HepG2 (cell line): ENCODE data around the gene C2. TPM values are rescaled to one million over a fixed set of nuclear protein-coding genes. Genes with fewer than 3 reads are reported as not detected.

Experiments used
- ARNT ChIP-seq: fragments of 450-650 bp; IDR thresholded peaks from 2 replicates; pipeline ENCODE4 v1.6.1; 2017
- ARNTL ChIP-seq: sonication (generic); formaldehyde crosslinking; IDR thresholded peaks from 2 replicates; pipeline ENCODE4 v1.4.0; 2020; ENCODE audit warnings: mild to moderate bottlenecking, missing genetic modification reagents
- CBFB ChIP-seq: sonication (generic); formaldehyde crosslinking; IDR thresholded peaks from 2 replicates; pipeline ENCODE4 v1.4.0; 2020; ENCODE audit warnings: missing genetic modification reagents
- CEBPB ChIP-seq: IDR thresholded peaks from 2 replicates; pipeline ENCODE4 v1.6.1; 2011; ENCODE audit warnings: low read depth, low read length, improper control_type of control experiment, borderline replicate concordance
- CEBPG ChIP-seq: IDR thresholded peaks from 2 replicates; pipeline ENCODE4 v1.6.1; 2016
- ELF3 ChIP-seq: IDR thresholded peaks from 2 replicates; pipeline ENCODE4 v1.6.1; 2016; ENCODE audit warnings: missing genetic modification reagents, missing compliant biosample characterization
- KDM1A ChIP-seq: IDR thresholded peaks from 2 replicates; pipeline ENCODE4 v1.6.1; 2016; ENCODE audit warnings: missing compliant biosample characterization
- MED1 ChIP-seq: sonication (generic); formaldehyde crosslinking; IDR thresholded peaks from 2 replicates; pipeline ENCODE4 v1.4.0; 2020; ENCODE audit warnings: missing genetic modification reagents
- MEIS2 ChIP-seq: sonication (generic); formaldehyde crosslinking; IDR thresholded peaks from 2 replicates; pipeline ENCODE4 v1.9.0; 2021; ENCODE audit warnings: mild to moderate bottlenecking, missing genetic modification reagents
- MYC ChIP-seq: sonication (generic); formaldehyde crosslinking; IDR thresholded peaks from 2 replicates; pipeline ENCODE4 v1.9.0; 2021; ENCODE audit warnings: missing genetic modification reagents, borderline replicate concordance
- NPAS2 ChIP-seq: sonication (generic); formaldehyde crosslinking; IDR thresholded peaks from 2 replicates; pipeline ENCODE4 v1.8.0; 2022; ENCODE audit warnings: mild to moderate bottlenecking, missing genetic modification reagents, borderline replicate concordance
- PHF5A ChIP-seq: IDR thresholded peaks from one replicate; pipeline ENCODE4 v1.6.1; 2018; ENCODE audit warnings: low read depth, missing genetic modification reagents; ENCODE audit not compliant: unreplicated experiment
- SMARCE1 ChIP-seq: fragments of 450-650 bp; IDR thresholded peaks from 2 replicates; pipeline ENCODE4 v1.6.1; 2017; ENCODE audit warnings: borderline replicate concordance
- SYNCRIP ChIP-seq: fragments of 200-400 bp; formaldehyde crosslinking; IDR thresholded peaks from 2 replicates; pipeline ENCODE4 v1.6.1; 2018; ENCODE audit warnings: mild to moderate bottlenecking, low read depth, low read length; ENCODE audit not compliant: insufficient read depth
- TAF1 ChIP-seq: sonication (generic); formaldehyde crosslinking; IDR thresholded peaks from 2 replicates; pipeline ENCODE4 v1.4.0; 2020; ENCODE audit warnings: missing genetic modification reagents
- TARDBP ChIP-seq: sonication (generic); formaldehyde crosslinking; IDR thresholded peaks from 2 replicates; pipeline ENCODE4 v1.8.0; 2022; ENCODE audit warnings: mild to moderate bottlenecking, missing genetic modification reagents
- ZBTB1 ChIP-seq: sonication (generic); formaldehyde crosslinking; IDR thresholded peaks from 2 replicates; pipeline ENCODE4 v1.4.0; 2020; ENCODE audit warnings: missing genetic modification reagents, borderline replicate concordance
- ZEB1 ChIP-seq: IDR thresholded peaks from 2 replicates; pipeline ENCODE4 v1.6.1; 2012; ENCODE audit warnings: mild to moderate bottlenecking, low read depth, inconsistent platforms; ENCODE audit not compliant: insufficient replicate concordance
- ZFY ChIP-seq: sonication (generic); formaldehyde crosslinking; IDR thresholded peaks from 2 replicates; pipeline ENCODE4 v1.4.0; 2020; ENCODE audit warnings: missing genetic modification reagents
- ZMAT3 ChIP-seq: sonication (generic); formaldehyde crosslinking; conservative IDR thresholded peaks from 2 replicates; pipeline ENCODE4 v1.7.0; 2021; ENCODE audit warnings: missing genetic modification reagents
- ZNF12 ChIP-seq: sonication (generic); formaldehyde crosslinking; IDR thresholded peaks from 2 replicates; pipeline ENCODE4 v1.5.0; 2020; ENCODE audit warnings: missing genetic modification reagents
- ZNF296 ChIP-seq: sonication (generic); formaldehyde crosslinking; conservative IDR thresholded peaks from 2 replicates; pipeline ENCODE4 v1.5.0; 2020; ENCODE audit warnings: mild to moderate bottlenecking, missing genetic modification reagents
- ZNF382 ChIP-seq: sonication (generic); formaldehyde crosslinking; IDR thresholded peaks from 2 replicates; pipeline ENCODE4 v1.5.0; 2020; ENCODE audit warnings: missing genetic modification reagents, mild to moderate bottlenecking, borderline replicate concordance
- ZNF674 ChIP-seq: sonication (generic); formaldehyde crosslinking; IDR thresholded peaks from 2 replicates; pipeline ENCODE4 v1.5.0; 2020; ENCODE audit warnings: low read depth, mild to moderate bottlenecking, missing genetic modification reagents
- ZNF7 ChIP-seq: IDR thresholded peaks from 2 replicates; pipeline ENCODE4 v1.6.1; 2016; ENCODE audit warnings: missing biosample characterization, missing genetic modification reagents
- polyA plus RNA-seq, 8 experiments: library from polyadenylated mRNA; depleted of rRNA in 3 of 8; stranded (reverse) in 7 of 8; unstranded in 1 of 8; fragments of >200 nt; fragmentation: Illumina TruSeq in 4 of 8; extraction: Trizol in 4 of 8; gene quantifications; 2 replicates each; pipeline versions ENCODE4 v1.2.1 to v1.2.3, GENCODE V29; 2011 to 2016; ENCODE audit warnings: low read depth in 4 of 8, missing spikeins in 1 of 8, mixed read lengths in 1 of 8; ENCODE audit not compliant: insufficient read depth in 1 of 8
- total RNA-seq, 5 experiments: library from RNA; depleted of rRNA; stranded (reverse); fragments of >200 nt; fragmentation: Illumina TruSeq; extraction: Trizol; gene quantifications; 2 replicates each; pipeline ENCODE4 v1.2.3, GENCODE V29; 2016; ENCODE audit warnings: low read depth in 1 of 5
- TF ChIP-seq, protein P1 (sequence below): sonication (generic); formaldehyde crosslinking; IDR thresholded peaks from 2 replicates; pipeline ENCODE4 v1.5.1; 2020; ENCODE audit warnings: mild to moderate bottlenecking, moderate library complexity, missing genetic modification reagents
- TF ChIP-seq, protein P2 (sequence below): IDR thresholded peaks from 2 replicates; pipeline ENCODE4 v1.6.1; 2018; ENCODE audit warnings: missing genetic modification reagents
- TF ChIP-seq, protein P3 (sequence below): sonication (generic); formaldehyde crosslinking; IDR thresholded peaks from 2 replicates; pipeline ENCODE4 v1.5.1; 2020; ENCODE audit warnings: missing genetic modification reagents, mild to moderate bottlenecking, borderline replicate concordance

C2 gene
- total and polyA plus RNA-seq, 2 of the 13 experiments (the other 11 are each of a cell fraction or from before 2014, with no cell fraction given), result 165 to 307 TPM

DNA sequence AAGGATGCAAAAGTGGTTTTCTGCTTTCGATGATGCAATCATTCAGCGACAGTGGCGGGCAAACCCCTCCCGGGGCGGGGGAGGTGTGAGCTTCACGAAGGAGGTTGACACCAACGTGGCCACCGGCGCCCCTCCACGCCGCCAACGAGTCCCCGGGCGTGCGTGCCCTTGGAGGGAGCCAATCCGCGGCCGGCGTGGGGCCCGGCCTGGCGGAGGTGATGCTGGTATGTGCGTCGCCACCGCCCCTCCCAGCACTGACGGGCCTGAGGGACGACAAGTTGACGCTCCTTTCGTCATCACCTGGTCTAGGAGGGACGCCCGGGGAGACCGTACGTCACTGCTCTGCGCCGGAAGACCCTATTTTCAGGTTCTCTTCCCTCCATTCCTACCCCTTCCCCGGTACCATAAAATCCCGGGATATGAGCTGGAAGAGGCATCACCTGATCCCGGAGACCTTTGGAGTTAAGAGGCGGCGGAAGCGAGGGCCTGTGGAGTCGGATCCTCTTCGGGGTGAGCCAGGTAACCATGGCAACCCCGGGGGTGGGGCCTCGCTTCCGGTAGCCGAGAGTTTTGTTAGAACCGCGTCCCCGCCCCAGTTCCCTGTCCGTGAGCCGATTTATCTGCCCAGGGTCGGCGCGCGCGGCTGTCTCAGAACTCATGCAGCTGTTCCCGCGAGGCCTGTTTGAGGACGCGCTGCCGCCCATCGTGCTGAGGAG is 44.6 kb downstream of the C2 start, which contains the start of gene DXO (continued):
- TF ChIP-seq, protein P1, sequence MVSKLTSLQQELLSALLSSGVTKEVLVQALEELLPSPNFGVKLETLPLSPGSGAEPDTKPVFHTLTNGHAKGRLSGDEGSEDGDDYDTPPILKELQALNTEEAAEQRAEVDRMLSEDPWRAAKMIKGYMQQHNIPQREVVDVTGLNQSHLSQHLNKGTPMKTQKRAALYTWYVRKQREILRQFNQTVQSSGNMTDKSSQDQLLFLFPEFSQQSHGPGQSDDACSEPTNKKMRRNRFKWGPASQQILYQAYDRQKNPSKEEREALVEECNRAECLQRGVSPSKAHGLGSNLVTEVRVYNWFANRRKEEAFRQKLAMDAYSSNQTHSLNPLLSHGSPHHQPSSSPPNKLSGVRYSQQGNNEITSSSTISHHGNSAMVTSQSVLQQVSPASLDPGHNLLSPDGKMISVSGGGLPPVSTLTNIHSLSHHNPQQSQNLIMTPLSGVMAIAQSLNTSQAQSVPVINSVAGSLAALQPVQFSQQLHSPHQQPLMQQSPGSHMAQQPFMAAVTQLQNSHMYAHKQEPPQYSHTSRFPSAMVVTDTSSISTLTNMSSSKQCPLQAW (CRISPR knock-in tag), result peak; percentile 91
- TF ChIP-seq, protein P2, sequence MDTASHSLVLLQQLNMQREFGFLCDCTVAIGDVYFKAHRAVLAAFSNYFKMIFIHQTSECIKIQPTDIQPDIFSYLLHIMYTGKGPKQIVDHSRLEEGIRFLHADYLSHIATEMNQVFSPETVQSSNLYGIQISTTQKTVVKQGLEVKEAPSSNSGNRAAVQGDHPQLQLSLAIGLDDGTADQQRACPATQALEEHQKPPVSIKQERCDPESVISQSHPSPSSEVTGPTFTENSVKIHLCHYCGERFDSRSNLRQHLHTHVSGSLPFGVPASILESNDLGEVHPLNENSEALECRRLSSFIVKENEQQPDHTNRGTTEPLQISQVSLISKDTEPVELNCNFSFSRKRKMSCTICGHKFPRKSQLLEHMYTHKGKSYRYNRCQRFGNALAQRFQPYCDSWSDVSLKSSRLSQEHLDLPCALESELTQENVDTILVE, result peak; percentile 97
- TF ChIP-seq ZNF12 (CRISPR knock-in tag) (peak; percentile 73; the same call in 1 of the 2 replicates), ZEB1 (no peak), SYNCRIP (no peak), CEBPG (CRISPR knock-in tag) (peak; percentile 95), NPAS2 (CRISPR knock-in tag) (no peak), CBFB (CRISPR knock-in tag) (peak; percentile 66), ZMAT3 (no peak), TAF1 (CRISPR knock-in tag) (peak; percentile 62; the same call in 1 of the 2 replicates), MED1 (peak; percentile 80), ZNF674 (CRISPR knock-in tag) (no peak), ARNTL (peak; percentile 57), SMARCE1 (no peak), TARDBP (peak; percentile 77; the same call in 1 of the 2 replicates), KDM1A (CRISPR knock-in tag) (peak; percentile 87; the same call in 1 of the 2 replicates), CEBPB (peak; percentile 99), ZFY (CRISPR knock-in tag) (peak; percentile 80), ZNF296 (no peak; the same call in 1 of the 2 replicates), PHF5A (CRISPR knock-in tag) (no peak), ZNF382 (CRISPR knock-in tag) (no peak), MEIS2 (no peak; the same call in 1 of the 2 replicates), ZNF7 (CRISPR knock-in tag) (no peak), ZBTB1 (CRISPR knock-in tag) (no peak), MYC (CRISPR knock-in tag) (peak; percentile 89), ELF3 (CRISPR knock-in tag) (peak; percentile 47; the same call in 1 of the 2 replicates), ARNT (no peak)
- TF ChIP-seq, protein P3, sequence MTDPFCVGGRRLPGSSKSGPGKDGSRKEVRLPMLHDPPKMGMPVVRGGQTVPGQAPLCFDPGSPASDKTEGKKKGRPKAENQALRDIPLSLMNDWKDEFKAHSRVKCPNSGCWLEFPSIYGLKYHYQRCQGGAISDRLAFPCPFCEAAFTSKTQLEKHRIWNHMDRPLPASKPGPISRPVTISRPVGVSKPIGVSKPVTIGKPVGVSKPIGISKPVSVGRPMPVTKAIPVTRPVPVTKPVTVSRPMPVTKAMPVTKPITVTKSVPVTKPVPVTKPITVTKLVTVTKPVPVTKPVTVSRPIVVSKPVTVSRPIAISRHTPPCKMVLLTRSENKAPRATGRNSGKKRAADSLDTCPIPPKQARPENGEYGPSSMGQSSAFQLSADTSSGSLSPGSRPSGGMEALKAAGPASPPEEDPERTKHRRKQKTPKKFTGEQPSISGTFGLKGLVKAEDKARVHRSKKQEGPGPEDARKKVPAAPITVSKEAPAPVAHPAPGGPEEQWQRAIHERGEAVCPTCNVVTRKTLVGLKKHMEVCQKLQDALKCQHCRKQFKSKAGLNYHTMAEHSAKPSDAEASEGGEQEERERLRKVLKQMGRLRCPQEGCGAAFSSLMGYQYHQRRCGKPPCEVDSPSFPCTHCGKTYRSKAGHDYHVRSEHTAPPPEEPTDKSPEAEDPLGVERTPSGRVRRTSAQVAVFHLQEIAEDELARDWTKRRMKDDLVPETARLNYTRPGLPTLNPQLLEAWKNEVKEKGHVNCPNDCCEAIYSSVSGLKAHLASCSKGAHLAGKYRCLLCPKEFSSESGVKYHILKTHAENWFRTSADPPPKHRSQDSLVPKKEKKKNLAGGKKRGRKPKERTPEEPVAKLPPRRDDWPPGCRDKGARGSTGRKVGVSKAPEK, result no peak
